ENCODE data around the gene CNTN5. TPM values are rescaled to one million over a fixed set of nuclear protein-coding genes. Genes with fewer than 3 reads are reported as not detected.

The CNTN5 gene
- total RNA-seq, 1 donor from 2014 or later: 1.6 TPM

GRCh38 chr11:99505316-99505715, 484.6 kb downstream of the CNTN5 start:
- Mint-ChIP-seq H3K4me1 (ENCODE audit: low read depth, unreplicated experiment) (no peaks in the 10 kb centered on the region), H3K4me3 (ENCODE audit: unreplicated experiment) (no peak overlapping the region), H3K9me3 (ENCODE audit: unreplicated experiment) (no peaks in the 10 kb centered on the region), H3K36me3 (ENCODE audit: unreplicated experiment) (no peaks in the 10 kb centered on the region), H3K27me3 (ENCODE audit: unreplicated experiment) (no peaks in the 10 kb centered on the region), H3K27ac (ENCODE audit: unreplicated experiment) (no peak overlapping the region)
- TF ChIP-seq CTCF (IDR thresholded peaks at IDR 0.05; ENCODE audit: partially characterized antibody, unreplicated experiment): no peak
- DNase-seq: no peak

GRCh38 chr11:99505831-99506230, 485.1 kb downstream of the CNTN5 start:
- Mint-ChIP-seq H3K27ac (ENCODE audit: unreplicated experiment) (no peak overlapping the region), H3K36me3 (ENCODE audit: unreplicated experiment) (no peaks in the 10 kb centered on the region), H3K9me3 (ENCODE audit: unreplicated experiment) (no peaks in the 10 kb centered on the region), H3K27me3 (ENCODE audit: unreplicated experiment) (no peaks in the 10 kb centered on the region), H3K4me1 (ENCODE audit: low read depth, unreplicated experiment) (no peaks in the 10 kb centered on the region), H3K4me3 (ENCODE audit: unreplicated experiment) (no peak overlapping the region)
- TF ChIP-seq CTCF (IDR thresholded peaks at IDR 0.05; ENCODE audit: partially characterized antibody, unreplicated experiment): no peak
- no peak for DNase-seq

GRCh38 chr11:99509863-99510262, 489.1 kb downstream of the CNTN5 start:
- H3K9me3 Mint-ChIP-seq (ENCODE audit: unreplicated experiment): no peaks in the 10 kb centered on the region
- H3K4me1 Mint-ChIP-seq (ENCODE audit: low read depth, unreplicated experiment): no peaks in the 10 kb centered on the region
- H3K36me3 Mint-ChIP-seq (ENCODE audit: unreplicated experiment): no peaks in the 10 kb centered on the region
- H3K4me3 Mint-ChIP-seq (ENCODE audit: unreplicated experiment): no peak overlapping the region
- TF ChIP-seq CTCF (IDR thresholded peaks at IDR 0.05; ENCODE audit: partially characterized antibody, unreplicated experiment): no peak
- no peak overlapping the region for H3K27ac Mint-ChIP-seq (ENCODE audit: unreplicated experiment)
- DNase-seq: no peak
- no peaks in the 10 kb centered on the region for H3K27me3 Mint-ChIP-seq (ENCODE audit: unreplicated experiment)

GRCh38 chr11:99513368-99513767, 492.6 kb downstream of the CNTN5 start:
- no peaks in the 10 kb centered on the region for H3K36me3 Mint-ChIP-seq (ENCODE audit: unreplicated experiment)
- DNase-seq: no peak
- H3K4me3 Mint-ChIP-seq (ENCODE audit: unreplicated experiment): no peak overlapping the region
- TF ChIP-seq CTCF (IDR thresholded peaks at IDR 0.05; ENCODE audit: partially characterized antibody, unreplicated experiment): no peak
- no peak overlapping the region for H3K27ac Mint-ChIP-seq (ENCODE audit: unreplicated experiment)
- no peaks in the 10 kb centered on the region for H3K4me1 Mint-ChIP-seq (ENCODE audit: low read depth, unreplicated experiment)
- no peaks in the 10 kb centered on the region for H3K27me3 Mint-ChIP-seq (ENCODE audit: unreplicated experiment)
- no peaks in the 10 kb centered on the region for H3K9me3 Mint-ChIP-seq (ENCODE audit: unreplicated experiment)

- DNase-seq: no peak
- H3K9me3 Mint-ChIP-seq (ENCODE audit: unreplicated experiment): no peaks in the 10 kb centered on the region
- no peaks in the 10 kb centered on the region for H3K4me1 Mint-ChIP-seq (ENCODE audit: low read depth, unreplicated experiment)
- no peak overlapping the region for H3K27ac Mint-ChIP-seq (ENCODE audit: unreplicated experiment)
- TF ChIP-seq CTCF (IDR thresholded peaks at IDR 0.05; ENCODE audit: partially characterized antibody, unreplicated experiment): no peak
- H3K4me3 Mint-ChIP-seq (ENCODE audit: unreplicated experiment): no peak overlapping the region
- H3K27me3 Mint-ChIP-seq (ENCODE audit: unreplicated experiment): no peaks in the 10 kb centered on the region
- H3K36me3 Mint-ChIP-seq (ENCODE audit: unreplicated experiment): no peaks in the 10 kb centered on the region
Measured at GRCh38 chr11:99519095-99519494, 498.3 kb downstream of the CNTN5 start.
